ENCODE measurements around the gene ATP9A. TPM values are rescaled to one million over a fixed set of nuclear protein-coding genes. Genes with fewer than 3 reads are reported as not detected.

The ATP9A gene
- total and polyA plus RNA-seq, 4 donors, result 2.4 to 16.7 (median 9.9) TPM

DNA sequence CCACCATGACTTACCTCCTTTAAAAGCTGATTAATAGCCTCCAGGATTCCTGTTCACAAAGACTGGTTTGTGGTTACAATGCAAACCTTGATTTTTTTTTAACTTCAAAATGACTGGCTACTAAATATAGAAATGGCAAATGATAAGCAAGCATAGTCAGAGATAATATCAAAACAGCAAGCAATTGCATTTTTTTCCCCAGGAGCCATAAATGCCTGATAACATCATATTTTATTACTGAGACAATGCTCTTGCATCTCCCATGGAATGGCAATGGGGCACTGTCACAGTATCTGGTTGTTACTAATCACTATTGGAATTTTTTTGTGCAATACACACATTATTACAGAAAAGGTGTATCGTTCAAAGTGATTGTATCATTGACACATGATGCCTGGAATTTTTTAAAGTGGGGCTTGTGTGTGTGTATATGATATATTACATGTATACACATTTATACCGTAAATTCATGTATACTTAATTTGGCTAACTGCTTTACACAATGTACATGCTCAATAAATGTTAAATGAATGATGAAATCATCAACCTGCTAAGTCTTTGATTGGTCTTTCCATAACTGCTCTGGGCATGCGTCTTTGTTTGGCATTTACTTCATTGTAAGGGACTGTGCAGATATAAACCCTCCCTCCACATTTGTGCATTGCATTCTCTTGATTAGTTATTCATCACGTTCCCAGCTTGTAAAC is 35.1 kb upstream of the ATP9A start:
- WGBS, result 91% methylated on average over 4 of the region's 4 CpGs
- no peak overlapping the region for H3K9ac ChIP-seq (ENCODE audit: low read depth in 1 of 2, low read length in 2 of 2)
- DNase-seq (ENCODE audit: low spot score), result no peak
- peaks cover 0 to 24% (median 14%) of the 10 kb centered on the region in 4 donors for H3K4me1 ChIP-seq (ENCODE audit: control insufficient read depth in 4 of 4, insufficient read depth in 4 of 4, low read length in 3 of 4)
- H3K36me3 ChIP-seq (ENCODE audit: control insufficient read depth in 4 of 4, insufficient read depth in 3 of 4, low read depth in 1 of 4, low read length in 3 of 4), result no peaks in the 10 kb centered on the region
- H3K9me3 ChIP-seq (ENCODE audit: control insufficient read depth in 4 of 4, low read length in 3 of 4), result no peaks in the 10 kb centered on the region
- H3K27ac ChIP-seq (ENCODE audit: low read depth in 1 of 2, low read length in 2 of 2), result no peak overlapping the region
- H3K4me3 ChIP-seq (ENCODE audit: low read depth in 1 of 3, low read length in 3 of 3), result no peak overlapping the region
- TF ChIP-seq RAD21 (IDR thresholded peaks at IDR 0.05), result no peak
- no peak for TF ChIP-seq RXRA (IDR thresholded peaks at IDR 0.05)
- TF ChIP-seq, protein P1, sequence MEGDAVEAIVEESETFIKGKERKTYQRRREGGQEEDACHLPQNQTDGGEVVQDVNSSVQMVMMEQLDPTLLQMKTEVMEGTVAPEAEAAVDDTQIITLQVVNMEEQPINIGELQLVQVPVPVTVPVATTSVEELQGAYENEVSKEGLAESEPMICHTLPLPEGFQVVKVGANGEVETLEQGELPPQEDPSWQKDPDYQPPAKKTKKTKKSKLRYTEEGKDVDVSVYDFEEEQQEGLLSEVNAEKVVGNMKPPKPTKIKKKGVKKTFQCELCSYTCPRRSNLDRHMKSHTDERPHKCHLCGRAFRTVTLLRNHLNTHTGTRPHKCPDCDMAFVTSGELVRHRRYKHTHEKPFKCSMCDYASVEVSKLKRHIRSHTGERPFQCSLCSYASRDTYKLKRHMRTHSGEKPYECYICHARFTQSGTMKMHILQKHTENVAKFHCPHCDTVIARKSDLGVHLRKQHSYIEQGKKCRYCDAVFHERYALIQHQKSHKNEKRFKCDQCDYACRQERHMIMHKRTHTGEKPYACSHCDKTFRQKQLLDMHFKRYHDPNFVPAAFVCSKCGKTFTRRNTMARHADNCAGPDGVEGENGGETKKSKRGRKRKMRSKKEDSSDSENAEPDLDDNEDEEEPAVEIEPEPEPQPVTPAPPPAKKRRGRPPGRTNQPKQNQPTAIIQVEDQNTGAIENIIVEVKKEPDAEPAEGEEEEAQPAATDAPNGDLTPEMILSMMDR (IDR thresholded peaks at IDR 0.05; ENCODE audit: low read depth, low read length, missing input control), result no peak
- TF ChIP-seq EGR1 (IDR thresholded peaks at IDR 0.05; ENCODE audit: low read depth in 2 of 2), result no peak
- TF ChIP-seq HNF4A (conservative IDR thresholded peaks at IDR 0.05), result no peak
- TF ChIP-seq YY1 (IDR thresholded peaks at IDR 0.05), result no peak
- TF ChIP-seq TAF1 (conservative IDR thresholded peaks at IDR 0.05), result no peak
- no peak for TF ChIP-seq NR2F2 (IDR thresholded peaks at IDR 0.05)
- TF ChIP-seq SP1 (IDR thresholded peaks at IDR 0.05), result no peak
- TF ChIP-seq, protein P2, sequence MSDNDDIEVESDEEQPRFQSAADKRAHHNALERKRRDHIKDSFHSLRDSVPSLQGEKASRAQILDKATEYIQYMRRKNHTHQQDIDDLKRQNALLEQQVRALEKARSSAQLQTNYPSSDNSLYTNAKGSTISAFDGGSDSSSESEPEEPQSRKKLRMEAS (IDR thresholded peaks at IDR 0.05), result no peak
- TF ChIP-seq, protein P3, sequence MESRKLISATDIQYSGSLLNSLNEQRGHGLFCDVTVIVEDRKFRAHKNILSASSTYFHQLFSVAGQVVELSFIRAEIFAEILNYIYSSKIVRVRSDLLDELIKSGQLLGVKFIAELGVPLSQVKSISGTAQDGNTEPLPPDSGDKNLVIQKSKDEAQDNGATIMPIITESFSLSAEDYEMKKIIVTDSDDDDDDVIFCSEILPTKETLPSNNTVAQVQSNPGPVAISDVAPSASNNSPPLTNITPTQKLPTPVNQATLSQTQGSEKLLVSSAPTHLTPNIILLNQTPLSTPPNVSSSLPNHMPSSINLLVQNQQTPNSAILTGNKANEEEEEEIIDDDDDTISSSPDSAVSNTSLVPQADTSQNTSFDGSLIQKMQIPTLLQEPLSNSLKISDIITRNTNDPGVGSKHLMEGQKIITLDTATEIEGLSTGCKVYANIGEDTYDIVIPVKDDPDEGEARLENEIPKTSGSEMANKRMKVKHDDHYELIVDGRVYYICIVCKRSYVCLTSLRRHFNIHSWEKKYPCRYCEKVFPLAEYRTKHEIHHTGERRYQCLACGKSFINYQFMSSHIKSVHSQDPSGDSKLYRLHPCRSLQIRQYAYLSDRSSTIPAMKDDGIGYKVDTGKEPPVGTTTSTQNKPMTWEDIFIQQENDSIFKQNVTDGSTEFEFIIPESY (IDR thresholded peaks at IDR 0.05), result no peak
- TF ChIP-seq HNF4G (IDR thresholded peaks at IDR 0.05), result no peak
- TF ChIP-seq, protein P4, sequence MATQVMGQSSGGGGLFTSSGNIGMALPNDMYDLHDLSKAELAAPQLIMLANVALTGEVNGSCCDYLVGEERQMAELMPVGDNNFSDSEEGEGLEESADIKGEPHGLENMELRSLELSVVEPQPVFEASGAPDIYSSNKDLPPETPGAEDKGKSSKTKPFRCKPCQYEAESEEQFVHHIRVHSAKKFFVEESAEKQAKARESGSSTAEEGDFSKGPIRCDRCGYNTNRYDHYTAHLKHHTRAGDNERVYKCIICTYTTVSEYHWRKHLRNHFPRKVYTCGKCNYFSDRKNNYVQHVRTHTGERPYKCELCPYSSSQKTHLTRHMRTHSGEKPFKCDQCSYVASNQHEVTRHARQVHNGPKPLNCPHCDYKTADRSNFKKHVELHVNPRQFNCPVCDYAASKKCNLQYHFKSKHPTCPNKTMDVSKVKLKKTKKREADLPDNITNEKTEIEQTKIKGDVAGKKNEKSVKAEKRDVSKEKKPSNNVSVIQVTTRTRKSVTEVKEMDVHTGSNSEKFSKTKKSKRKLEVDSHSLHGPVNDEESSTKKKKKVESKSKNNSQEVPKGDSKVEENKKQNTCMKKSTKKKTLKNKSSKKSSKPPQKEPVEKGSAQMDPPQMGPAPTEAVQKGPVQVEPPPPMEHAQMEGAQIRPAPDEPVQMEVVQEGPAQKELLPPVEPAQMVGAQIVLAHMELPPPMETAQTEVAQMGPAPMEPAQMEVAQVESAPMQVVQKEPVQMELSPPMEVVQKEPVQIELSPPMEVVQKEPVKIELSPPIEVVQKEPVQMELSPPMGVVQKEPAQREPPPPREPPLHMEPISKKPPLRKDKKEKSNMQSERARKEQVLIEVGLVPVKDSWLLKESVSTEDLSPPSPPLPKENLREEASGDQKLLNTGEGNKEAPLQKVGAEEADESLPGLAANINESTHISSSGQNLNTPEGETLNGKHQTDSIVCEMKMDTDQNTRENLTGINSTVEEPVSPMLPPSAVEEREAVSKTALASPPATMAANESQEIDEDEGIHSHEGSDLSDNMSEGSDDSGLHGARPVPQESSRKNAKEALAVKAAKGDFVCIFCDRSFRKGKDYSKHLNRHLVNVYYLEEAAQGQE (IDR thresholded peaks at IDR 0.05), result no peak
- TF ChIP-seq FOXA1 (IDR thresholded peaks at IDR 0.05), result no peak
- TF ChIP-seq GABPA (IDR thresholded peaks at IDR 0.05 in 1 of 2, conservative IDR thresholded peaks at IDR 0.05 in 1 of 2), result no peak
- TF ChIP-seq, protein P5, sequence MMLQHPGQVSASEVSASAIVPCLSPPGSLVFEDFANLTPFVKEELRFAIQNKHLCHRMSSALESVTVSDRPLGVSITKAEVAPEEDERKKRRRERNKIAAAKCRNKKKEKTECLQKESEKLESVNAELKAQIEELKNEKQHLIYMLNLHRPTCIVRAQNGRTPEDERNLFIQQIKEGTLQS (IDR thresholded peaks at IDR 0.05), result no peak
- TF ChIP-seq FOXA2 (IDR thresholded peaks at IDR 0.05), result no peak
- TF ChIP-seq JUND (IDR thresholded peaks at IDR 0.05), result no peak
- no peaks in the 10 kb centered on the region for H3K27me3 ChIP-seq (ENCODE audit: control insufficient read depth in 4 of 4, insufficient read depth in 4 of 4, low read length in 3 of 4)

All from liver (tissue), 9 donors.